Measurements from ENCODE around the gene SHLD3.
"Not testable (repeated sequence)": the region's sequence is repeated elsewhere in the genome, so short reads cannot be mapped to it uniquely, and the experiment has no call there.

SHLD3 gene, protein sequence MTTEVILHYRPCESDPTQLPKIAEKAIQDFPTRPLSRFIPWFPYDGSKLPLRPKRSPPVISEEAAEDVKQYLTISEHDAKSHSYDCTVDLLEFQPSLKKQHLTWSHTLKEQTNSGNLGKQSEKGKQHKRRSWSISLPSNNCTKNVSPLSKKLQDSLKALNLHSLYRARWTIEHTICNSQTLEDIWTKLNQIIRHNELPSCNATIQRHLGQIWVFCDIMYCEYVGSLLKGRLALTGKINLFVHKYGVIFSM

DNA sequence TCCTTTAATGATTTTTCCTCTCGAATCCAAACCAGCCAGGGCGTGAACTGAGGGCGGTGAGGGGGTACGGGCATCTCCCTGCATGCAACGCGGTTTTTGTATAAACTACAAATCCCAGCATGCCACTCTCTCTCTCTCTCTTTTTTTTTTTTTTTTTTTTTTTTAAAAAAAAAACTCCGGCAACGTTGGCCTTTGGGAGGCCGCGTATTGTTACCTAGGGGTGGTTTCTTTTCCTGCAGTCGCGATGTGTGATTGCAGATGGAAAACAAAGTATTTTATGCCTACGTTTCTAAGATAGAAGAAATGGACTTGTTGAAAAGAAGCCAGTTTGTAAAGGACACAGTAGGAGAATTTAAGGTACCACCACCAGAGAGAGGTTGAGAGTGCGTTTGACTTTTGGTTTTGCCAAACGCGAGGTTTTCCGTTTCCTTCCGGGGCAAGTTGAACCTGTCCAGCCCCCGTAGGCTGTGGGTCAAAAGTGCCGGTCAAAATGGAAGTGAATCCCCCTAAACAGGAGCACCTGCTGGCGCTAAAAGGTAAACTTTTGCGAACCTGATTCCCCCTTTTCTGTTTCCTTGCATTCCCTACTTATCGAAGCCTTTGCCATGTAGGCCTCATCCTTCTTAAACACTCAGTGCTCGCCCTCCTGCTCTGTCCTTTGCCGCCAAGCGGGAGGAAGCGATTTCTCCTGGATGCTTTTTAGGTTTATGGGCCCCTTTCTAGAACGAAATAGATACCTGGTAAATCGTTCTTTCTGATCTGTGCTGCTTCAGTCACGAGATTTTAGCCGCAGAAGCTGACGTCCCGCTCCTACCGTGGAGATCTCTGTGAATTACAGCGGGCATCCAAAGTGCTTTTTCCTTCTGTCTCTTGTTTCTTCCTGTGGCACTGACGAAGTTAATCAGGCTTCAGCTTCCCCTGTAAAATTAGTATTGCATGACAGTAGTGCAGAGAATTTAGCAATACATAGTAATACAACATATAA is at the start of gene SHLD3, which contains the start of gene TRAPPC13:
TSS of gene SHLD3 (plus strand) at position 457 of the 985 bp plus-strand sequence. CDS start 4,561 bp downstream, outside the sequence.
TSS of gene TRAPPC13 (plus strand) at position 457 of the 985 bp plus-strand sequence. CDS start at position 491, 34 bp downstream.
- peak; percentile 60 for DNase-seq (ENCODE audit: low read depth)

DNA sequence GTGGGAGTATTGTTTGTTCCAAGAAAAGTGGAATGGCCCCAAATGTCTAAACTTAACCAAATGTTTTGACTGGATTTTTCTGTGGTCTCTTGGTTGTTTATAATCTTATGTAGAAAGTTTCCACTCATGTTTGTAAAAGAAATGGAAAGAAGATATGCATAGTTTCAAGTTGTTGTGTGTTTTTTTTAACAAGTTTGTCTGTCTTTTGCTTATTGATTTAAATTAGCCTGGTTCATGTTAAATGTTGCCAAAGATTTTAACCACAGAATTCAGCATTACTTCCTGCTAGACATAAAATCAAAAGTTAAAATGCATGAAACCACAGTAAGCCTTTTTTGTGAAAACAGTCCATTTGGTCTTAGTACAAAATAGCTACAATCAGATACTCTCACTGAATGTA is 47.7 kb upstream of the SHLD3 start:
- no peak for DNase-seq (ENCODE audit: low read depth)

DNA sequence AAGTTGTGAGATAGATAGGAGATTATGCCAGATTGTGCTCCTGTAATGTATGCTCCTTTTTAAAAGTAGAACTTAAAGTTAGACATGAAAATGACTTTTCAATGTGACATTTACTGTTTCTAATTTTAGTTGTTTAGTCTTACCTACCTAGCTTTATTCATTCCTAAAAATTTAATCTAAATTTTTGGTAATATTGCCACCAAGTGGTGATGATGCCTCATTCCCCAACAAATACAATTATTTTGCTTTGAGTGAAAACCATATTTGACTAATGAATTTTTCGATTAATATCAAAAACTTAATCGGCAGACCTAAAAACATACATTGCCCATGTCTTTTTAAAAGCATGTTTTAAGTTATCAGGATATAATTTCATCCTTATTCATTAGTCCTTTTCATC is 36.1 kb upstream of the SHLD3 start:
- no peak for DNase-seq (ENCODE audit: low read depth)

DNA sequence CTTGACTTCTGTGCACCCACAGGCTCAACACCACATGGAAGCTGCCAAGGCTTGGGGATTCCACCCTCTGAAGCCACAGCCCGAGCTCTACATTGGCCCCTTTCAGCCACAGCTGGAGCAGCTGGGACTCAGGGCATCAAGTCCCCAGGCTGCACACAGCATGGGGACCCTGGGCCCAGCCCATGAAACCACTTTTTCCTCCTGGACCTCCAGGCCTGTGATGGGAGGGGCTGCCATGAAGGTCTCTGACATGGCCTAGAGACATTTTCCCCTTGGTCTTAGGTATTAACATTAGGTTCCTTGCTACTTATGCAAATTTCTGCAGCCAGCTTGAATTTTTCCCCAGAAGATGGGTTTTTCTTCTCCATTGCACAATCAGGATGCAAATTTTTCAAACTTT is 23.1 kb upstream of the SHLD3 start:
- DNase-seq (ENCODE audit: low read depth): not testable (repeated sequence)

DNA sequence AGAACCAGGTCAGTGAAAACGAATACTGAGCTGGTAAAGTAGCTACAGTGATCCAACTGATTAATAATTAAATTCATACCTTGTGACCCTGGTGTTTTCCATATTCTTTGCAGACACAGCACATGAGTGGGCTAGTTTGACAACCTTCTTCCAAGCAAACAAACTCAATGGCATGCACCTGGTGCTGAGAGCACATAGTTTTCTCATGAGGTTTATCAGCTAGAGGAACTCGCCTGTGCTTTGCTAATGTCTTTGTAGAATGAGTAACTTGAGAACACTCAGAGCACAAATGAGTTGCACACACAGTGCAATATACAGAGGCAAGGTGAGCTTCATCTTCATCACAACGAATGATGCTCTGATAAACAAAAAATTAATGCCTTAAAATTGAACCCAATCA is 13.3 kb upstream of the SHLD3 start:
- DNase-seq (ENCODE audit: low read depth): no peak

DNA sequence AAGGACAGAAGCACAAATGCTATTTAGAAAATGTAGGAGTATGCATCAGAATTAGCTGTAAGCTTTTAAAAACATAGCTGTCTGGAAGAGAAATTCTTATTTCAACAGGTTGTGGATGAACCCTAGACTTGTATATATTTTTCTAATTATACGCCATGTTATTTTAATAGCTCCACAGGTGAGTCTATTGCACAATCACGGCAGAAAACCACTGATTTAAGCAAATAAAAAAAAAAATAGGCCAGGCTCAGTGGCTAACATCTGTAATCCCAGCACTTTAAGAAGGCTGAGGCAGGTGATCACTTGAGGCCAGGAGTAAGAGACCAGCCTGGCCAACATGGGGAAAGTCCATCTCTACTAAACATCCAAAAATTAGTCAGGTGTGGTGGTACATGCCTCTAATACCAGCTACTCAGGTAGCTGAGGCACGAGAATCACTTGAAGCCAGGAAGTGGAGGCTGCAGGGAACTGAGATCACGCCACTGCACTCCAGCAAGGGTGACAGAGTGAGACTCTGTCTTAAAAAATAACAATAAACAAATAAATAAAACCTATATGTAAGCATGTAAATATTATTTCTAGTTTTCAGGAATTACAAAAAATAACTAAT is 12.4 kb upstream of the SHLD3 start:
- DNase-seq (ENCODE audit: low read depth): no peak

DNA sequence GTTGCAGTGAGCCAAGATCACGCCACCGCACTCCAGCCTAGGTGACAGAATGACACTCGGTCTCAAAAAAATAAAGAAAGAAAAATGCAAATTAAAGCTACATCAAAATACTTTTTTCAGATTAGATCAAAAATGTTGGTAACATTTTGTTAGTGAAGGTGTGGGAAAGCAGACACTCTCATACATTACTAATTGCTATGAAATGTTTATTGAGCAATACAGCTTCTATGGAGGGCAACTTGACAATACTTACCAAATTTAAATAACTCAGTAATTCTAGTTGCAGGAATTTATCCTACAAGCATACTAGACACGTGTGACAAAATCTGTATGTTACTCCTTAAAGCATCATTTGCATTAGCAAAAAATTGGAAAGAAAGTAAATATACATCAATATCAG is 4.8 kb upstream of the SHLD3 start:
- DNase-seq (ENCODE audit: low read depth): no peak

DNA sequence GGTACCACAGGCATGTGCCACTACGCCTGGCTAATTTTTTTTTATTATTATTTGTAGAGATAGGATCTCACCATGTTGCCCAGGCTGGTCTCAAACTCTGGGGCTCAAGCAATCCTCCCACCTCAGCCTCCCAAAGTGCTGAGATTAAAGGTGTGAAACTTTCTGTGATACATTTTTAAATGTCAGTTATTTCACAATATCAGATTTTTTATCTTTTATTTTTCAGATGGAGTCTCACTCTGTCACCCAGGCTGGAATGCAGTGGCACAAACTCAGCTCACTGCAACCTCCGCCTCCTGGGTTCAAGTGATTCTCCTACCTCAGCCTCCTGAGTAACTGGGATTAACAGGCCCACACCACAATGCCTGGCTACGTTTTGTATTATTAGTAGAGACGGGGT is 2.9 kb upstream of the SHLD3 start:
- DNase-seq (ENCODE audit: low read depth): not testable (repeated sequence)

DNA sequence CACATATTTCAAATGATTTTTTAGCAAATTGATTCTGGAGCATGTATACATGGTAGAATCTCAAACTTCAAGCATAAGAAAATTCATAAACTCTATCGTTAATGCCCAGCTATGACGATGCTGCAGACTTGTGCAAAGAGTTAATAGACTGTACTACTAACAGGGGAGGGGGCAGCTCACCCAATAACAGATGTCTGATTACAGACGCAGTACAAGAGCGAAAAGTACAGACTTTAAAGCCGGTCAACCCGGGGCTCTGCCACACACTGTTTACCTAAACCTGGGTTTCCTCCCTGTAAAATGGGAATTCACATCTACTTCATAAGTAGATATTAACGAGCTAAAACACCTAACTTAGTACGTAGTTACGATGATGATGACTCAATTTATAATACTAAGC is 1.3 kb upstream of the SHLD3 start:
- DNase-seq (ENCODE audit: low read depth): no peak

DNA sequence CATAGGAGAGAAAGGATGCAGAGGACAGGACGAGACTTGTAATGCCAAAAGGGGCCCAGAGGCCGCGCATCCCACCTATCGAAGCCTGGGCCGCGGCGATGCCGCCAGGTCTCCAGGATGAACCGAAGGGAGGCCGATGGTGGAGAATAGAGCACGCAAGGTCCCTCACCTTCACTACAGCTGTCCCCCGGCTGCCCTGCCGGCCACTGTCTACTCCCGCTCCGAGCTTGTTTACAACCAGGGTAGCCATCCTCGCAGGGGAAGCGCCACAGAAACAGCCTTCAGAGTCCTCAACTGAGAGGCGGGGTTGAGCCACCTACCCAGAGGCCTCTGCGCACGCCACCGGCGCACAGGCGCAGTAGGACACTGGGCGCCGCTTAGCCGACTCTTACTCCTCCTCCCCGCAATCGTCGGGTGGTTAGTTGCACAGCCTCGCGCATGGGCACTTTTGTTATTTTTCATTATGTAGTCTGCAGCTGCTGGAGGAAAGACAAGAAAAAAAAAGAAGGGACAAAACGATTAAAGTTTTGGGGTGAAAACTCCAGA is 729 bp upstream of the SHLD3 start, which contains the start of gene TRIM23:
TSS of gene TRIM23 (minus strand) at position 309 of the 546 bp plus-strand sequence. CDS start at position 250, 59 bp downstream.
- peak; percentile 79 for DNase-seq (ENCODE audit: low read depth)

DNA sequence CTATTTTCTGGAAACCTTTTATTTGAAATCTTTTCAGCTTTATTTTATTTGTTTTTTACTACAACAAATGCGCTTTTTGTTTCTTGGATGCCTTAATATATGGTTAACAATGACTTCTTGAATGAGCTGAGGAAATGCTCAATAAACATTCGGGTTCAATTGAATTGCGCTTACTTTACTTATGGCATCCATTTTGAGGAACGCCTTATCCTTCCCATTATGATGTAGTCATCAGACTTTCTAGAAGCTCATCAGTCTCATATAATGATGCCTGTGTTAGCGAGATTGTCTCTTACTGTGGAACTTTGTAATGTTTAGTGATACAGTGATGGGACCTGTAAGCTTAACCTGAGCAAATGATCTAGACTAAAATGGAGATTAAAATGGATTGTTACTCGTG is 916 bp downstream of the SHLD3 start:
- no peak for DNase-seq (ENCODE audit: low read depth)

DNA sequence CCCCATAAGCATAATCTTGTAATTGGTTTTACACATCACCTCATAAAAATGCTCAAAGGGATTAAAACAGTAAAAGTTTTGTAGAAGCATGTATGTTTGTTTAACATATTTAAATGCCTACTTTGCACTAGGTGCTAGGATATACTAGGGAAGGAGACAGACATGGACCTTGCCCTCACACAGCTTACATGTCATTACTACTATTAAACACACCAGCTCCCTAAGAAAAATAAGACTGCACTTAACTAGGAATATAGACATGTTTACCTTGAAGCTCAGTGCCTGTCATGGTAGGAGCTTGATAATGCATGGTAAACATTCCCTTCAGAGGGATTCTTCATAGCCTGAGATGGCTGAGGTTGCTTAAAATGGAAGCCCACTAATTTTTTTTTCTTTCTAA is 6.2 kb downstream of the SHLD3 start:
- no peak for DNase-seq (ENCODE audit: low read depth)

DNA sequence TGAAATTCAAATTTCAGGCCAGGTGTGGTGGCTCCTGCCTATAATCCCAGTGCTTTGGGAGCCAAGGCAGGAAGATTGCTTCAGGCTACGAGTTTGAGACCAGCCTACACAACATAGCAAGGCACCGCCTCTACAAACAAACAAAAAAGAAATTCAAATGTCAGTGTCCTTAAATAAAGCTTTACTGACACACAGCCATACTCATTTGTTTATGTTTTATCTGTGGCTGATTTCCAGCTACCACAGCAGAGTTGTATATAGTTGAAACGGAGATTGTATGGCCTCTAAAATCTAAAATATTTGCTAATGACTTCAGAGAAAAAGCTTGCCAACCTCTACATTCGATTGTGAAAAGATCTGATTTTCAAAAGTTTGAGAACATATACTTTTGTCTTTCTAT is 15.4 kb downstream of the SHLD3 start:
- DNase-seq (ENCODE audit: low read depth): no peak

DNA sequence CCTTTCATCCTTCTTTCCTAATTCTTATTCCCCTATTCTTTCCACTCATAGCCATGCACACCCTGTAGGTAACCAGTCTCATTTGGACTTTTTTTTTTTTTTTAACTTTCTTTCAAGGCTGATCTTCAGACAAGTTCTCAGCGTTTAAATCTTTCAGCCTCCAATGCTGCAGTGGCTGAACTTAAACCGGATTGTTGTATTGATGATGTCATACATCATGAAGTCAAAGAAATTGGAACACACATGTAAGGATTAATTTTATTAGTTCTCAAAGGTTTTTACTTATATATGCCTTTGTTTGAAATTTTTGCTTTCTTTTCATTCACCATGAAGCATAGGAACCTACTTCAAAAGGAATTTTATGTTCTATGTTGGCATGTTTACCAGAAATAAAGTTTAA is 22.1 kb downstream of the SHLD3 start:
- no peak for DNase-seq (ENCODE audit: low read depth)

DNA sequence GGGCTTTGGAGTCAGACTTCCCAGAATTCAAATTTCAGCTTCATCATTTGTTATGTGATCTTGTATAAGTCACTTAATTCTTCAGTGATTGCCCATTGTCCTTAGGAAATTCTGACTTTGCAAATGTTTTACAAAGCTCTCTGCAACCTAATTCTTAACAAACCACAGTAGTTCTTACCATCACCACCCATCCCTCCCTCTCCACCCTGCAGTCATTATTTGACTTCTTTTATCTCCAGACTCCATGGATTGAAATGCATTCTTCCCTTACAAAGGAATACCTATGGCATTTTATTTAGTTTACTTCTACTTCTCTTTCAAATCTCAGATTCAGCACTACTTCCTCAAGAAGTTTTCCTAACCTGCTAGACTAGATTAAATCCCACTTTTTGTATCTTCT is 23.1 kb downstream of the SHLD3 start:
- DNase-seq (ENCODE audit: low read depth): no peak

DNA sequence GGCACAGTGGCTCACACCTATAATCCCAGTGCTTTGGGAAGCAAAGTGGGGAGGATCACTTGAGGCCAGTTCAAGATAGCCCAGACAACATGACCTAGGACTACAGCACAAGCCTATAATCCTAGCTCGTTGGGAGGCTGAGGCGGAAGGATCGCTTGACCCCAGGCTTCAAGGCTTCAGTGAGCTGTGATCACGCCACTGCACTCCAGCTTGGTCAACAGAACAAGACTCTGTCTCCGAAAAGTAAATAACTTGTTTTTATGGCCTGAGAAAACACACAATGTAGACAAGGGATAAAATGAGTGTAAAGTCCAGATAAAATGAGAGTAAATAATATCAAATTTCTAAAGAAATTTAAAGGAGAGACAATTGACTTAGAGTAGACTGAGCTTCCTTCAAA is 26.3 kb downstream of the SHLD3 start:
- no peak for DNase-seq (ENCODE audit: low read depth)

DNA sequence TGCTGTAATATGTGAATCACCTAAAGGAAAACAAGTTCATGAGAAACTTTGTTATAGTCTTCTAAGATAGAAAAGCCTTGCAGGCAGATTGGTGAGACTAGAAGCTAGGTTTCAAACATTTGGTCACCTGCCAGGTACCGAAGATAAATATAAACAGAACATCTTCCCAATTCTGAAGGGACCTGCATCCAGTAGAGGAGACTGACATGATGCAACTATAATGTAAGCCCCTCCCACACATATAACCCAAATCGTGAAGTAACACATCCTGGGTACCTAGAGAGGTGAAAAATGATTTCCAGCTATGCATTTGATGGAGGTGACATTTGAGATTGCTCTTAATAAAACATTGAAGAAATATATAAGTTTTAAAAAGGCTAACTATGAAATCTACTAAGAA is 29.9 kb downstream of the SHLD3 start:
- no peak for DNase-seq (ENCODE audit: low read depth)

DNA sequence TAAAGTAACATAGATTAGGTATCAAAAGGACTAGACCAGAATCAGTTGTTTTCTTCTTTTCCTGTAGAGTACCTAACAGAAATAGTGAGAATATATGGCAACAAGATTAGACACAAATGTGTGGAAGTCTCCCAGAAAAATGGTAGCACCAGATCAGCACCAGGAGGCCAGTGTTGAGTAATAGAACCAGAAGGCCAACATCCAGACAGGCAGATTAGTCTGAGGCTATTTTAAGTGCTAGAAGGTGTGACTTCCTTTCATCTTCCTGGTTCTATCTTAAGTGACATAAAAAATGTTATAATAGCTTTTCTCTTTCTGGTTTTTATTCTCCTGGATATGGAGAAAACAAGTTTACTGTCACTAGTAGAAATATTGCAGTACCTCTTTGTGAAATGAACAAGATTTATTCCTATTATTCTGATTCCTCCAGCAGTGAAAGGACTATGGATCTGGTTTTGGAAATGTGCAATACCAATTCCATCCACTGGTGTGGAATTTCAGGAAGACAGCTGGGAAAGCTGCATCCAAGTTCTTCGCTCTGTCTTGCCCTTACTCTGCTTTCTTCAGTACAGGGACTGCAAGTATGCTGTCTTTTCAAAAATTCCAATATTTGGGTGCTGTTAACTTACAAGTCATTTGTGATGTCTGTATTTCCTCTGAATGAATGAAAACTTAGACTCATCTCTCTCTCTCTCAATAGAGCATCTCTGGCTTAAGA is 39.1 kb downstream of the SHLD3 start:
- DNase-seq (ENCODE audit: low read depth): no peak

DNA sequence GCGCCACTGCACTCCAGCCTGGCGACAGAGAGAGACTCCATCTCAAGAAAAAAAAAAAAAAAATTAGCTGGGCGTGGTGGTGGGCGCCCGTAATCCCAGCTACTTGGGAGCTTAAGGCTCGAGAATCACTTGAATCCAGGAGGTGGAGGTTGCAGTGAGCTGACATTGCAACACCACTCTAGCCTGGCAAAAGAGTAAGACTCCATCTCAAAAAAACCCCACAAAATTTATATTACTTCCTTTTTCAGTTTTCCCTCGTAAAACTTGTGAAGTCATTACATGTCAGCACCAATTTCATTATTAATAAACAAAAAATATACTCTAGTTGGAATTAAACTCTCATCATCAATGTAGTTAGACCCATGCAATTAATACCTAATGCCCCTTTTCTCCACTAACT is 43.9 kb downstream of the SHLD3 start:
- no peak for DNase-seq (ENCODE audit: low read depth)

DNA sequence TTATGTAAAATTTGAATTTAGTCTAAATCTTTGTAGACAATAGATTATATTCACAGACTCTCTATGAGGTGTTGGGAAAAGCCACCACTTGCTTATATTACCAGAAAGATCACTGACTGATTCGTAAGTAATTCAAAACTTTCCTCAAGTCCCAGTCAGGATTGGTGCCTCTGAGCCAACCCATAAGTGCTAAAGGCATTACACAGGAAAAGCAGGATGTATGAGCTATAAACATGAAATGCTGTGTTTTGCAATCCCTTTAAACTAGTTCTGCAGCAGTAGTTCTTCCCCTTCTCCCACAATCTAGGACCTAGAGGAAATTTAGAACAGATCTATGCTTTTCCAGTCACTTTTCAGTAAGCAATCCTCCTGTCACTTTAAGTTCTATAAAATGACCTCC is 48.0 kb downstream of the SHLD3 start:
- DNase-seq (ENCODE audit: low read depth): no peak

DNA sequence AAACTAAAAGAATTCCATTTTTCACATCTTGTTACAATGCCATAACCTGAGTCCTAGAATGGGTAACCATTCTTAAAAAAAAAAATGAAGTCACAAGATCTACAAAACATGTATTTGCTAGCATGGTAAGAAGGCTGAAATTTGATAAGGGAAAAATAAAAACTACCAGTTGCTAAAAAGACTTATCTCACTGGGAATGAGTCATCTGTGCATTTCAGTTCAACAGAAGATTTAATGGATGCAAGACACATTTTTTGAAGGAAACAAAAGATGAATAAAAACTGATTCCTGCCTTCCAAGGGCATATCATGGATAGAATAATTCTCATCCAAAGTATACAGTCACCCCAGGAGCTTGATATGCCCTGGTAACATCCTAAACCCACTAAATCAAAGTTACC is 49.9 kb downstream of the SHLD3 start:
- no peak for DNase-seq (ENCODE audit: low read depth)

DNA sequence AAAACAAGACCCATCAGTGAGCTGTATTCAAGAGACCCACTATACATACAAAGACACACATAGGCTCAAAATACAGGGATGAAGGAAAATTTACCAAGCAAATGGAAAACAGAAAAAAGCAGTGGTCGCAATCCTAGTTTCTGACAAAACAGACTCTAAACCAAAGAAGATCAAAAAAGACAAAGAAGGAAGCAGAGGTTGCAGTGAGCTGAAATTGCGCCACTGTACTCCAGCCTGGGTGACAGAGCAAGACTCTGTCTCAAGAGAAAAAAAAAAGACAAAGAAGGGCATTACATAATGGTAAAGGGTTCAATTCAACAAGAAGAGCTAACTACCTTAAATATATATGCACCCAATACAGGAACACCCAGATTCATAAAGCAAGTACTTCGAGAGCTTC is 51.2 kb downstream of the SHLD3 start:
- not testable (repeated sequence) for DNase-seq (ENCODE audit: low read depth)

All from stimulated activated CD8-positive, alpha-beta memory T cell treated with anti-CD3 and anti-CD28 coated beads, Interleukin-7, amount 100 ng/mL, for 24 hours (primary cell).